Posterior vena cava (tissue), 2 donors: ENCODE data around the gene CYP26B1. TPM values are rescaled to one million over a fixed set of nuclear protein-coding genes. Genes with fewer than 3 reads are reported as not detected.

Experiments used
- DNase-seq: peaks from one replicate; pipeline ENCODE4 v3.0.0-alpha.2; 2020; ENCODE audit warnings: low spot score
- intact Hi-C, 2 donors: fragments of 100-400 bp; cut with DNase I; formaldehyde crosslinking; loops; one replicate each; pipeline versions ENCODE4 v1.14.1 to v1.14.2; 2022 to 2023
- long read RNA-seq, 2 donors: library from polyadenylated mRNA; unstranded; transcript quantifications; one replicate each; pipeline ENCODE4 v2.0.0, GENCODE V29; 2020 to 2021
- total RNA-seq, 2 donors: library from RNA; stranded (reverse); fragmentation: NEBNext Ultra II Directional; extraction: Animal tissue kit (Norgen Biotek cat#: 25700); gene quantifications; one replicate each; pipeline ENCODE4 v1.2.1, GENCODE V29; 2021
- donor health status: DM: yes; HTN: yes; CAD: no.
- donor health status: DM: yes; HTN: yes; CAD: no.

Gene CYP26B1
- 1 to 10 TPM; 5.0 to 5.1 TPM for total RNA-seq
- long read RNA-seq, donor 1, partial matches to known transcripts, result 0 of 2 reads
- long read RNA-seq, donor 1, other reads (novel, unspliced or antisense), result 2 of 2 reads
- long read RNA-seq, donor 2, partial matches to known transcripts, result 0 of 8 reads
- long read RNA-seq, donor 2, other reads (novel, unspliced or antisense), result 8 of 8 reads

- peak; percentile 74 for DNase-seq
- intact Hi-C loops, result loop anchor here (5.0 kb wide), 3 partner anchors 220 to 600 kb away; no protein-coding TSS in a partner anchor
Measured at GRCh38 chr2:72147303-72147971, at the start of gene CYP26B1. Gene CYP26B1, minus strand, starts transcription at chr2:72147862. Its CDS starts 28 bp downstream, at chr2:72147834.

- intact Hi-C loops, result no loop called here
- no peak for DNase-seq
Measured at GRCh38 chr2:72193723-72194122, 46.1 kb upstream of the CYP26B1 start.

GRCh38 chr2:72191441-72191840, 43.8 kb upstream of the CYP26B1 start:
- DNase-seq, result no peak
- intact Hi-C loops, result no loop called here

GRCh38 chr2:72185206-72185605, 37.5 kb upstream of the CYP26B1 start:
- no peak for DNase-seq
- intact Hi-C loops, result no loop called here

- intact Hi-C loops, result no loop called here
- no peak for DNase-seq
Measured at GRCh38 chr2:72183466-72183865, 35.8 kb upstream of the CYP26B1 start.

- intact Hi-C loops, result no loop called here
- DNase-seq, result no peak
Measured at GRCh38 chr2:72183016-72183415, 35.4 kb upstream of the CYP26B1 start.

GRCh38 chr2:72182547-72182946, 34.9 kb upstream of the CYP26B1 start:
- intact Hi-C loops, result no loop called here
- DNase-seq, result peak; percentile 83

GRCh38 chr2:72181616-72182015, 34.0 kb upstream of the CYP26B1 start:
- intact Hi-C loops, result no loop called here
- no peak for DNase-seq

GRCh38 chr2:72180351-72180750, 32.7 kb upstream of the CYP26B1 start:
- no peak for DNase-seq
- intact Hi-C loops, result no loop called here

- intact Hi-C loops, result no loop called here
- DNase-seq, result no peak
Measured at GRCh38 chr2:72178551-72178950, 30.9 kb upstream of the CYP26B1 start.

- intact Hi-C loops, result no loop called here
- DNase-seq, result no peak
Measured at GRCh38 chr2:72176281-72176680, 28.6 kb upstream of the CYP26B1 start.

- no peak for DNase-seq
- intact Hi-C loops, result no loop called here
Measured at GRCh38 chr2:72175636-72176035, 28.0 kb upstream of the CYP26B1 start.

- DNase-seq, result no peak
- intact Hi-C loops, result no loop called here
Measured at GRCh38 chr2:72173640-72174321, 26.1 kb upstream of the CYP26B1 start.

GRCh38 chr2:72172478-72172877, 24.8 kb upstream of the CYP26B1 start:
- no peak for DNase-seq
- intact Hi-C loops, result no loop called here

- intact Hi-C loops, result no loop called here
- DNase-seq, result no peak
Measured at GRCh38 chr2:72166279-72166678, 18.6 kb upstream of the CYP26B1 start.

GRCh38 chr2:72165792-72166191, 18.1 kb upstream of the CYP26B1 start:
- intact Hi-C loops, result no loop called here

GRCh38 chr2:72162574-72162973, 14.9 kb upstream of the CYP26B1 start:
- intact Hi-C loops, result no loop called here
- no peak for DNase-seq

More at GRCh38 chr2:72165792-72166191, 18.1 kb upstream of the CYP26B1 start:
- DNase-seq, result no peak

GRCh38 chr2:72159211-72159993, 11.7 kb upstream of the CYP26B1 start:
- intact Hi-C loops, result loop anchor here (10.0 kb wide), 2 partner anchors 415 to 565 kb away; no protein-coding TSS in a partner anchor
- no peak for DNase-seq

- intact Hi-C loops, result loop anchor here (10.0 kb wide), 2 partner anchors 417 to 563 kb away; no protein-coding TSS in a partner anchor
- no peak for DNase-seq
Measured at GRCh38 chr2:72157871-72158771, 10.5 kb upstream of the CYP26B1 start.
